NCI-H2171 treated with DMSO at 0.1 percent for 48 hours (cell line): ENCODE results near the gene IL6.
A peak's percentile ranks its signal among the peaks of the same experiment; 100 is the strongest.
"Not testable (repeated sequence)": the region's sequence is repeated elsewhere in the genome, so short reads cannot be mapped to it uniquely, and the experiment has no call there.

Source experiments
- DNase-seq: peaks from one replicate; lab custom pipeline; 2025; lab: John Stamatoyannopoulos, UW

The IL6 gene

DNA sequence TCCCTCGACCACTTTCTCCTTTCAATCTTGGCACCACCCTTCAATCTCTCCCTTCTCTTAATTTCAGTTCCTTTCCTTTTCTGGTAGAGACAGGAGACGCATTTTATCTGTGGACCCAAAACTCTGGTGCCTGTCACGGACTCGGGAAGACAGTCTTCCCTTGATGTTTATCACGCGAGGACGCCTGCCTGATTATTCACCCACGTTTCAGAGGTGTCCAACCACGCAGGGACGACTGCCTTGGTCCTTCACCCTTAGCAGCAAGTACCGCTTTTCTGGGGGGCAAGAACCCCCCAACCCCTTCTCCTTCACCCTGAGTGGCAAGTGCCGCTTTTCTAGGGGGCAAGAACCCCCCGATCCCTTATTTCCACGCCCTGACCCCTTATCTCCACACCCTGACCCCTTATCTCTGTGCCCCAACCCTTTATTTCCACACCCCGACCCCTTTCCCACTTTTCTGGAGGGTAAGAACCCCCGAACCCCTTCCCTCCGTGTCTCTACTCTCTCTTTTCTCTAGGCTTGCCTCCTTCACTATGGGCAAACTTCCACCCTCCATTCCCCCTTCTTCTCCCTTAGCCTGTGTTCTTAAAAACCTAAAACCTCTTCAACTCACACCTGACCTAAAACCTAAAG is 22.9 kb upstream of the IL6 start:
- DNase-seq, result not testable (repeated sequence)

DNA sequence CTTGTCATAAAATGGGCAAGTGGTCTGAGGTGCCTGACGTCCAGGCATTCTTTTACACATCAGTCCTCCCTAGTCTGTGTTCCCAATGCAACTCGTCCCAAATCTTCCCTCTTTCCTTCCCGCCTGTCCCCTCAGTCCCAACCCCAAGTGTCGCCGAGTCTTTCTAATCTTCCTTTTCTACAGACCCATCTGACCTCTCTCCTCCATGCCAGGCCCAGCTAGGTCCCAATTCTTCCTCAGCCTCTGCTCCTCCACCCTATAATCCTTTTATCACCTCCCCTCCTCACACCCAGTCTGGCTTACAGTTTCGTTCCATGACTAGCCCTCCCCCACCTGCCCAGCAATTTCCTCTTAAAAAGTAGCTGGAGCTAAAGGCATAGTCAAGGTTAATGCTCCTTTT is 22.3 kb upstream of the IL6 start:
- not testable (repeated sequence) for DNase-seq

DNA sequence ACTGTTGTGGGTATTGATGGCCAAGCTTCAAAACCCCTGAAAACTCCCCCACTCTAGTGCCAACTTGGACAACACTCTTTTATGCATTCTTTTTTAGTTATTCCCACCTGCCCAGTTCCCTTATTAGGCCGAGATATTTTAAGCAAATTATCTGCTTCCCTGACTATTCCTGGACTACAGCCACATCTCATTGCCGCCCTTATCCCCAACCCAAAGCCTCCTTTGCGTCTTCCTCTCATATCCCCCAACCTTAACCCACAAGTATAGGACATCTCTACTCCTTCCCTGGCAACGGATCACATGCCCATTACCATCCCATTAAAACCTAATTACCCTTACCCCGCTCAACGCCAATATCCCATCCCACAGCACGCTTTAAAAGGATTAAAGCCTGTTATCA is 21.1 kb upstream of the IL6 start:
- DNase-seq, result not testable (repeated sequence)

DNA sequence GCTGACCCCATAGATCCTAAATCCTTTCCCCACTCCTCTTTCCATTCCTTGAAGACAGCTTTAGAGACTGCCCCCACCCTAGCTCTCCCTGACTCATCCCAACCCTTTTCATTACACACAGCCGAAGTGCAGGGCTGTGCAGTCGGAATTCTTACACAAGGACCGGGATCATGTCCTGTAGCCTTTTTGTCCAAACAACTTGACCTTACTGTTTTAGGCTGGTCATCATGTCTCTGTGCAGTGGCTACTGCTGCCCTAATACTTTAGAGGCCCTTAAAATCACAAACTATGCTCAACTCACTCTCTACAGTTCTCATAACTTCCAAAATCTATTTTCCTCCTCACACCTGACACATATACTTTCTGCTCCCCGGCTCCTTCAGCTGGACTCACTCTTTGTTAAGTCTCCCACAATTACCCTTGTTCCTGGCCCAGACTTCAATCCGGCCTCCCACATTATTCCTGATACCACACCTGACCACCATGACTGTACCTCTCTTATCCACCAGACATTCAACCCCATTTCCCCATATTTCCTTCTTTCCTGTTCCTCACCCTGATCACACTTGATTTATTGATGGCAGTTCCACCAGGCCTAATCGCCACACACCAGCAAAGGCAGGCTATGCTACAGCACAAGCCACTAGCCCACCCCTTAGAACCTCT is 19.8 kb upstream of the IL6 start:
- not testable (repeated sequence) for DNase-seq

DNA sequence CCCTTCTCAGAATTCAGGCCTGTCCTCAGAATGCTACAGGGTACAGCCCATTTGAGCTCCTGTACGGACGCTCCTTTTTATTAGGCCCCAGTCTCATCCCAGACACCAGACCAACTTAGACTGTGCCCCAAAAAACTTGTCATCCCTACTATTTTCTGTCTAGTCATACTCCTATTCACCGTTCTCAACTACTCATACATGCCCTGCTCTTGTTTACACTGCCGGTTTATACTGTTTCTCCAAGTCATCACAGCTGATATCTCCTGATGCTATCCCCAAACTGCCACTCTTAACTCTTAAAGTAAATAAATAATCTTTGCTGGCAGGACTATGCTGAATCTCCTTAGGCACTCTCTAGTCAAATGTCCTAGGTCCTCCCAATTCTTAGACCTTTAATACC is 18.8 kb upstream of the IL6 start:
- DNase-seq, result not testable (repeated sequence)

DNA sequence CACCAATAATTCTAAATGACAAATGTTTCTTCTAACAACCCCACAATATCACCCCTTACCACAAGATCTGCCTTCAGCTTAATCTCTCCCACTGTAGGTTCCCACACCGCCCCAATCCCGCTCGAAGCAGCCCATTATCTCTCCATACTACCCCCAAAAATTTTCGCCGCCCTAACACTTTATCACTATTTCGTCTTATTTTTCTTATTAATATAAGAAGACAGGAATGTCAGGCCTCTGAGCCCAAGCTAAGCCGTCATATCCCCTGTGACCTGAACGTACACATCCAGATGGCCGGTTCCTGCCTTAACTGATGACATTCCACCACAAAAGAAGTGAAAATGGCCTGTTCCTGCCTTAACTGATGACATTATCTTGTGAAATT is 18.3 kb upstream of the IL6 start:
- not testable (repeated sequence) for DNase-seq

DNA sequence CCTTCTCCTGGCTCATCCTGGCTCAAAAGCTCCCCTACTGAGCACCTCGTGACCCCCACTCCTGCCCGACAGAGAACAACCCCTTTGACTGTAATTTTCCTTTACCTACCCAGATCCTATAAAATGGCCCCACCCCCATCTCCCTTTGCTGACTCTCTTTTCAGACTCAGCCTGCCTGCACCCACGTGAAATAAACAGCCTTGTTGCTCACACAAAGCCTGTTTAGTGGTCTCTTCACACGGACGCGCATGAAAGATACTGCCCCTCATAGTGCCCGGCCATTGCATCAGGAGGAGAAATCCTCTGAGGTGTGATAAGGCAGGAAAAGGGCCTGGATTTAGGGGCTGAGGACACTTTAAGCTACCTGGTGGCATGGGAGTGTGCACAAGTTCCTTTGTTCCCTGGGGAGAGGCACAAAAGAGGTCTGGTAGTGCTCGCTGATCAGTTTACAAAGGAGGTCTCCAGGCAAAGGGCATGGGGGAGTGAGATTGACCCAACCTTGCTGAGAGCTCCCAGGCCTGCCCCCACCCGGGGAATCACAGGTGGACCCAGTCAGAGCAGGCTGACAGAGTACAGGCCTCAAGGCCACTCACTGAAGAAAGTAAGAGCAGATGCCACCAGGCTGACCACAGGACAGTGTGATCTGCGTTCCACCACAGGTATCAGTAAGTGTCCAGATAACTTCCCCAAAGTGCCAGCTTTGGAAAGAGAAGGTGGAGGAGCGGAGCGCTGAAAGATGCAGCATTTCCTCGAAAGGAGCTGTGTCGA is 17.8 kb upstream of the IL6 start:
- not testable (repeated sequence) for DNase-seq

DNA sequence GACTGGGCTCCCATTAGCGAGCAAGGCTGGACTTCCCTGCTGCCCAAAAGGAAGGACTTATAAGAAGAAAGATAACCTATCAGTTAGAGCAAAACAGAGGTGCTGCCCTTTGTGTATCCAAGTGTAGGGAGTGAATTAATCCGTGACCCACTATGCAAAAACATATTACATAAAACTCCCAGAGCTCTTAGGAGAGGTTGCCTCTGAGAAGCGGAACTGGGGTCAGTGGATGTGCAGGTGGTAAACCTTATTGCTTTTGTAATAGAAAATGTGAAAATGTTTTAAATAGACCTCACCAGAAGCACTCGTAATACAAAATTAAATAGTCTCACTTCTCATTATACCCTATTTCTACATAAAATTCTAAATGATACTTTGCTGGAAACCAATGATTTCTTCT is 17.1 kb upstream of the IL6 start:
- DNase-seq, result no peak

DNA sequence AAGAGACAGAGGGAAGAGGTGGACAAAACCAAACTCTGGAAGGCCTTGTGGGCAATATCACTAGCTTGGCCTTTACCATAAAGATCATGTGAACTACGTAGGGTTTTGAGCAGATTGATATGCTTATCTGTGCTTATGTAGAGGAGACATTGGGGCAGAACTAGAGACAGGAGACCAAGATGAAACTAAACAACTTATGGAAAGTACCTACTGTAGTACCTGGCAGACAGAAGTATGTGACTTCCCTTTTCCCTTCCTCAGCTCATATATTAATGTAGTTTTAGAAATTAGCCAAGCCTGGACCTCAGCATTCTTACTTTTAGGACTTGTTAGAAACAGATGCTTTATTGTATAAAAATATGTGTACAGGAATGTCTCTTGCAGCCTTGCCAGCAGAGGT is 14.0 kb upstream of the IL6 start:
- no peak for DNase-seq

DNA sequence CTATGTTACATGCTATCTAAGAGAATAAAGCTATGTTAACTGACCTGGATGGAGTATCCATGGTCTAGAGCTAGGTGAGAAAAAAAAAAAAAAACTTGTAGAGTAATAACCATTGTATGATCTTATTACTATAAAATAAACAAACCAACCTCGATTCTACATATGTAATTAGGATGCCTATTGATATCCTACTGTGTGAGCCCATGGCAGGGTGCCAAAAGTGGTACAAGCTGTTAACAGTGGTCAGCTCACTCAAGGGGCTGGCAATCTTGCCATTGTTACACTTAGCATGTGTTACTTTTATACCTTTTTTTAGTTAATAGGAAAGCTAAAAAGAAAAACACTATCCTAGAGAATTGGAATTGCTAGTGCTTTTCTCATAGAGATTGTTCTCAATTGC is 13.5 kb upstream of the IL6 start:
- DNase-seq, result no peak

DNA sequence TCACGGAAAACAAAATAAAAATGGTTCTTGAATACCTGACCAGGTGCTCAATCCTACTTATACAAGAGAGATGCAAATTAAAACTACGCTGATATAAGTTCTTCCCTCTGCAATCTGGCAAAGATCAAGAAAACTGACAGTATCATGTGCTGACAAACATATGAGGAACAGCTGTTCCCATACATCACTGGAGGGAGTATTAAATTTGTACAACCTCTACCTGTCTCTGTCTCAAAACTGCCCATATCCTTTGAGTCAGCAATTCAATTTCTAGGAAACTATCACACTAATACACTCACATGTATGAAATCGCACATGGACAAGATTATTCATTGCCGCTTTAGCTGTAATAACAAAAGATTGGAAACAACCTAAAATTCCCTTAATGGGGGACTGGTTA is 11.0 kb upstream of the IL6 start:
- peak; percentile 5 for DNase-seq

DNA sequence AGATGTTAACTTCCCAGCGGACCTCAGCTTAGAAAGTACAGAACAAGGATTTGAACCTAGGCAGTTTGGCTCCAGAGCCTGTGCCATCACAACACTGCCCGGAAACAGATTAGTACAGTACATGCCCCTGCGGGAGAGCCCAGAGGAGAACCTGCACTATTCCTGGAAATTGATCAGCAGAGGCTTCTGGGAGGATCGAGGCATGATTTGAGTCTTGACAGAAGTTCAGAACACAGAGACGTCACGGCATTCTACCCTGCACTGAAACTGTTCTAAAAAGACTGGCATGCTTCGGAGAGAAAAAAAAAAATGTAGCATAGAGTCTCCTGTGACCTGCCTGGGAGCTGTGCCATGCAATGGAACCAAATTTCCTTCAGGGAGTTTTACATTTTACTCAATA is 9.2 kb upstream of the IL6 start:
- no peak for DNase-seq

DNA sequence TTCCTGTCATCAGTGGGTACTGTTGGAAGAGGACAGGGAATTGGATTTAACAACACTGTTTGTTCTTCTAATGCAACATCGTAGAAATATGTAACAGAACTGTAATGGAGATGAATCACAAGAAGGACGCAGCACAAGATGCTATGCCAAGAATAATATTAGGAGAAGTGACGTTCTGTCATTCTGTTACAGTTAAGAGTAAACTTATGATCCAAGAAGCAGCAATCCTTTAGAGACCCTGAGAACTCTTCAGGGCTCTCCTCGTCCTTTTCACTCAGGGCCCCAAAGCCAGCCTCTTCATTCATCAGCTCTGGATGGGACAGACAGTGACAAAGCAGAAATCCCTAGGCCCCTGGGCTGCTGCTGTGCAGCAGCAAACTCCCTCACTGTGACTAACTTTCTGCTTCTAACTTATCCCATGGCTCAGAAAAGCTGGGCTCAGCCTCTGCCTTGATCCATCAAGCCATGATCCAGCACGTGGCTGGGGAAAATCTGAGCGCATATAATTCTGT is 8.7 kb upstream of the IL6 start:
- no peak for DNase-seq

DNA sequence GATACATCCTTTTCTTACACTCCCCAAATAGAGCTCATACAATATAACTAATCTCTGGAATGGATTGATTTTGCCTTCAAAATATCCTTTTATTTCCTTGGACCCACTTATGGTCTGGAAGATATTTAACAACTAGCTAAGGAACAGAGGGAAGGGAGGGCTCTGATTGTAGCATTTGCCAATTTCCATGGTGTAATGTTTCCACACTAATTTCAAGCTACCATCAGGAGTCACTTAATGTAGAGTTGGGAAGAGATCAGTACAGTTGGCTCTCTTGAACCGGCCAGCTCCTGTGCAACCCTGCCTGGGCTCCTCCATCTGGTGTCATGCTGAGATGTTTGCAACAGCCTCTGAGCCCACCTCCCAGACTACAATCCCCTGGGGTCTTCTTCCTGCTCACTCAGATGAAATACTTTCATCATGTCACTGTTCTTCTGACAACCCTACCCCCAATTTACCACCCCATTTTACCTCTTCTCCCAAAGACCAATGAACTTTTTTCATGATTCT is 8.0 kb upstream of the IL6 start:
- DNase-seq, result peak; percentile 9

DNA sequence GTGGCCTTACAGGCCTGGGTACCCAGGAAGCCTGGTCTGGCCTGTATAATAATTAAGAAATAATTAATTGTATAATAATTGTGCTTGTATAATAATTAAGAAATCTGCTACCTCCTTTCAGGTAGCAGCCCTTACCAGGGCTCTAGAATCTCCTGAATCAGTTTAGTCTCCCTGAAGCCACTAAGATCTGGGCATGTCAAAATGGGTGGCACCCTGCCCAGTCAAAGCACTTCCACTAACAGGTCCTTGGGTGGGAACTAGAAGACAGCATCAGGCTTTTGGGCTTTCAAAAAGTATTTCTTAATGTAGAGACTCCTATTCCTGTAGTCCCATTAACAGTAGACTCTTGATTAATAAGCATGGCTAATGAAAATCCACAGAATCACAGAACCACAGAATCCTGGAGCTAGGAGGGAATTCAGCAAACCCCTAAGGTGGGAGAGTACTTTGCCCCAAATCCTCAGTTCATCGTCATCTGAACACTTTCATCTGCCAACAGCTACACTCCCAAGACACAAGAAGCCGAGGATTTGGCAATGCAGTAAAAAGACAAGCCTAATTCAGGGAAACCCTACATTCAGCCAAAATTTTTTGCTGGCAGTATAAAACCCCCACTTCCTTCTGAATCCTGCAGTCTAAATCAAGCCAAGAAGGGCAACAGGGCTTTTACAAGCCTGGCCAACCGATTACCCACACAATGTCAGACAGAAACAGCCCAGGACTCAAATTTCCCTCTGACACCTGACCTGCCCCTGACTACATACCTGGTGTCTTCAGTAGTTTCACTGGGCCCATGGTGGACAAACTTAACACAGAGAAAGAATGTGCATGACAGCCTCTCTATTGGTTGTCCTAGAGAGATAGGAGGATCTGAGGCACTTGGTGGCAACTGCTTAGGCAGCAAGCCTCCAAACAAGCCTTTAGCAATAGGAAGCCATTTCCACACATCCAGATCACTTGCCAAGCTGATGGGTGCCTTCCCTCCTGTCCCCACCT is 5.9 kb upstream of the IL6 start:
- no peak for DNase-seq

DNA sequence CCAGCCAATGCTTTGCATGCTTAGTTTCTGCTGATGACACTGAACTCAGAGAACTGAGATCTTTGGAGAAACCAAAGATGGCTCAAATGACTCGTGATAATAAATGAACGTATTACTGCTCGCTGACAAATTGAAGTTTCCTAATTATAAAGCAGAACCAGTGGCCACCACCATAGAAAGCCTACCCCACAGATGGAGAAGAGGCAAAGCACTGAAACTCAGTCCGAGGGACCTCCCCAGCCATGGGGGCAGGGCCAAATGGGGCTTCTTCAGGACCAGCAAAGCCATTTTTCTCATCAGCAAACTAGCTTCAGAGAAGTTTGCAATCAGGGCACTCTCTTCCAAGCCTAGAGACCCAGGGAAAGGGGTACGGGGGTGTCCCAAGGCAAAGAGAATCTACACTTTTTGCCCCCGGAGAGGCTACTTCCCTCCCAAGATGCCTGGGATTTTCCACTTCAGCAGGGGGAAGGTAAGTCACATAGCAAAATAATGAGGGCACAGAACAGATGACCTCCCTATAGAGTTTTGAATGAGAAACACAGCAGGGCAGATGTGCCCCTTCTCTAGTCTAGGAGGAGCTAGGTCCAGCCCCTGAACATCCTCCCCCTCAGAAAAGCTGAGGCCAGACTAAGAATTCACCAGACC is 4.3 kb upstream of the IL6 start:
- no peak for DNase-seq

DNA sequence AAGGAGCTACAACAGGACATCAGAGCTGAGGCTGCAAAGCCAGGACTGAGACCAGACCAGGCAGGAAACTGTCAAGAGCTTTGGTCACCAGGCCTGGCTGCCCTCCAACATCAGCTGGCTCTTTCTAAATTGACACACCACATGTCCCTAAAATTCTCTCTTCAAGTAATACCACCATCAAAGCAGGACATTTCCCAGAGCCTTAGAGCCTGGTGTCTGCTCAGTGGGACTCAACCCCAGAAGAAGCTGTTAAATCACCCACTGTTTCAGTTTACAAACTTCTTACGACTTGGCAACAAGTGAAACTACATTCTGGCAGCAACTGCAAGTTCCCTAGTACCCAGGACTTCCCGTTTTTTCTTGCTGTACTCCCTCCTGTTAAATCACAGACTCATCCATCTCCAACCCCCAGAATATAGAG is 3.8 kb upstream of the IL6 start:
- DNase-seq, result no peak

DNA sequence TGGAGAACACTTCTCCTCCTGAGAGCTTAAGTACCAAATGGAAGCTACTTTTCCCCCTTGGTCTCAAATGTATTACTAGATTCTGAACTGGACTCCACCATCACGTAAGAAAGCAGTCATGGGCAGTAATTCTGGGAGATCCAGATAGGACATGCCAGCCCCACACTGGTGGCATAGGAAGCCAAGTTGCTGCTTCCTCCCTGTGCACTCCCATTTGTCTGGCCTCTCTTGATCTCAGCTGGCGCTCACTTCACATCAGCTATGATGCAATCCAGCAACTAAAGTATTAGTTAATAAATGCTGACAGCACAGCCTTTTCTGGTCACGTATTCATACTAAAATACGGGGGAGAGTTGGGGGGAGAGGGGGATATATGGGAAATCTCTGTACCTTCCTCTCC is 3.4 kb upstream of the IL6 start:
- DNase-seq, result no peak

DNA sequence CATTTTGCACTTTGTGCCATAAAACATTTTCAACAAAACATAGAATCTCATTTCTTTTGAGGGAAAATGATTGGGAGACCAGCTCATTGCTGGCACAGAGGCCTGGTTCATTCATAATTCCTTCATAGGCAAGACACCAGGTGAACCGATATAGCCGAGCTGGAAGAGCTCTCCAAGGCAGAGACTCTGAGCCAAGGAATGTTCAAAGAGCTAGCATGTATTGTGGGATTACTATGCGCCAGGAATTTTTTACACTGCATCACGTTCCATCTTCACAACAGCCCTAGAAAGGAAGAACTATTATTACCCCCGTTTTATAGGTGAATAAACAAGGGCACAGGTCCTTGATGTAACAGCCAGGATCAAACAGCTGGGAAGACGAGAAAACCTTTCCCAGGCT is 2.1 kb upstream of the IL6 start:
- no peak for DNase-seq

DNA sequence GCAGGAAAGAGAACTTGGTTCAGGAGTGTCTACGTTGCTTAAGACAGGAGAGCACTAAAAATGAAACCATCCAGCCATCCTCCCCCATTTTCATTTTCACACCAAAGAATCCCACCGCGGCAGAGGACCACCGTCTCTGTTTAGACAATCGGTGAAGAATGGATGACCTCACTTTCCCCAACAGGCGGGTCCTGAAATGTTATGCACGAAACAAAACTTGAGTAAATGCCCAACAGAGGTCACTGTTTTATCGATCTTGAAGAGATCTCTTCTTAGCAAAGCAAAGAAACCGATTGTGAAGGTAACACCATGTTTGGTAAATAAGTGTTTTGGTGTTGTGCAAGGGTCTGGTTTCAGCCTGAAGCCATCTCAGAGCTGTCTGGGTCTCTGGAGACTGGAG is 1.4 kb upstream of the IL6 start:
- peak; percentile 30 for DNase-seq

DNA sequence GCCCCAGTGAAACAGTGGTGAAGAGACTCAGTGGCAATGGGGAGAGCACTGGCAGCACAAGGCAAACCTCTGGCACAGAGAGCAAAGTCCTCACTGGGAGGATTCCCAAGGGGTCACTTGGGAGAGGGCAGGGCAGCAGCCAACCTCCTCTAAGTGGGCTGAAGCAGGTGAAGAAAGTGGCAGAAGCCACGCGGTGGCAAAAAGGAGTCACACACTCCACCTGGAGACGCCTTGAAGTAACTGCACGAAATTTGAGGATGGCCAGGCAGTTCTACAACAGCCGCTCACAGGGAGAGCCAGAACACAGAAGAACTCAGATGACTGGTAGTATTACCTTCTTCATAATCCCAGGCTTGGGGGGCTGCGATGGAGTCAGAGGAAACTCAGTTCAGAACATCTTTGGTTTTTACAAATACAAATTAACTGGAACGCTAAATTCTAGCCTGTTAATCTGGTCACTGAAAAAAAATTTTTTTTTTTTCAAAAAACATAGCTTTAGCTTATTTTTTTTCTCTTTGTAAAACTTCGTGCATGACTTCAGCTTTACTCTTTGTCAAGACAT is 574 bp upstream of the IL6 start:
- peak; percentile 68 for DNase-seq
